ENCODE data around the gene GH1.

Gene GH1

GRCh38 chr17:63944736-63945499 is 26.3 kb upstream of the GH1 start:
- DNase-seq: no peak

GRCh38 chr17:63943745-63944144 is 25.1 kb upstream of the GH1 start:
- DNase-seq: no peak

GRCh38 chr17:63942309-63942985 is 23.8 kb upstream of the GH1 start:
- no peak for DNase-seq

GRCh38 chr17:63941751-63942150 is 23.1 kb upstream of the GH1 start:
- no peak for DNase-seq

- DNase-seq: no peak
Measured at GRCh38 chr17:63941162-63941561, 22.5 kb upstream of the GH1 start.

- no peak for DNase-seq
Measured at GRCh38 chr17:63940584-63940983, 21.9 kb upstream of the GH1 start.

- DNase-seq: no peak
Measured at GRCh38 chr17:63939884-63940283, 21.2 kb upstream of the GH1 start.

GRCh38 chr17:63939401-63939800 is 20.8 kb upstream of the GH1 start:
- no peak for DNase-seq

- no peak for DNase-seq
Measured at GRCh38 chr17:63937920-63938319, 19.3 kb upstream of the GH1 start.

DNA sequence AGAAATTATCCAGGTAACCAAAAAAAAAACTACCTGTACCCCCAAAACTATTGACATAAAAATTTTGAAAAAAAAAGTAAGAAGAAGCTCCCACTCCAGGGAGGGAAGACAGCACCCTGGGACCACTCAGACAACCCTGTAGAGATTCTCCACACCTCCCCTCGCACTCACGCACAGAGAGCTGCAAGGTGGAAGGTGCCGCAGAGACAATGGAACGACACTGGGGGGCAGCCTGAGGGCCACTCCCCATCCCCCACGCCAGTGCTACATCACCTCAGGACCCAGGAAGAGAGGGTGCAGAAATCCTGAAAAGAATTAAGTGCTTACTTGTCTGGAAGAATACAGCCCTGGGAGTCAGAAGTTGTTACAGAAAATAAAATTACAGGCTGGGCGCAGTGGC is 18.7 kb upstream of the GH1 start:
- no peak for DNase-seq

- DNase-seq: no peak
Measured at GRCh38 chr17:63934183-63935112, 15.8 kb upstream of the GH1 start.

DNA sequence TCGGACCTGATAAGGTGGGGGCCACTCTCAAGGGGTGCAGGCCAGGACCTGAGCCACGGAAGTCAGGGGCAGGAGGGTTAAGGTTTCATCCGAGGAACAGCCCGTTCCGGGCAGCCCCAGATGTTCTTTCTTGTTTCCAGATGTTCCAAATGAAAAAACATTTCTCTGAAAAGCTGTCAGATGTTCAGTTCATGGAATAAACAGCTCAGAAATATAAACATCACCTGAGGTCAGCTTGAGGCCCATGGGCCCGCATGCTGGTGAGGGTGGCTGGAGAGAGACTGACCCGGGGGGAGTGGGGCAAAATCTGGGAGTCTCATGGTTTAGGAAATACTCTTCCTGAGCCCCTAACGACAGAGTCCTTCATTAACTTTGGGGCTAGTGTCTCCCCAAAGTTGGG is 15.0 kb upstream of the GH1 start:
- DNase-seq: no peak

GRCh38 chr17:63932721-63933120 is 14.1 kb upstream of the GH1 start:
- DNase-seq: no peak

DNA sequence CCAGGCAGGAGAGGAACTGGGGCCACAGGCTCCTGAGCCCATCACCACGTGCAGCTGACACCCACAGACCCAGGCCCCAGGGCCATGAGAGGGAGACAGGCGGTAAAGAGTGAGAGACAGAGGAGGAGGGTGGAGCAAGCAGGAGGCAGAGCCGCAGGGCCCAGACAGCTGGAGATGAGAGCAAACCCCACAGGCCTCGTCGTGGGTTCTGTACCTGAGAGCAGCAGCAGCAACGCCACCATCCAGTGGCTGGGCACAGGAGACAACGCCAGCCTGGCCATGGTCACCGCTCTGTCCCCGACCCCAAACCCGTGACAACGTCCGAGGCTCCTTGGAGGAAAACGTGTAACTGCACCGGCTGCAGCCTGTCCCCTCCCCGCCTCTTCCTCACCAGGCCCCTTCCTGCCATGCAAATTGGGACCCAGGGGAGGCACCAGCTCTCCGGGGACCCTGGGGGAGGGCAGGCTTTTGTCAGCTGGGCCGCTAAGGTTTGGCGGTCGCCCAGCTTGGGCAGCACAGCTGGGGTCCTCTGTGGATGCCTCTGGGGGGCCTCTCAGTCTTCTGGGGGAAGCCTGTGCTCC is 13.4 kb upstream of the GH1 start, which contains the start of gene CD79B:
CD79B (minus strand) TSS at position 351 of the 581 bp plus-strand sequence; CDS start at position 281, 70 bp downstream.
- DNase-seq: no peak

- DNase-seq: no peak
Measured at GRCh38 chr17:63930951-63931575, 12.4 kb upstream of the GH1 start.

DNA sequence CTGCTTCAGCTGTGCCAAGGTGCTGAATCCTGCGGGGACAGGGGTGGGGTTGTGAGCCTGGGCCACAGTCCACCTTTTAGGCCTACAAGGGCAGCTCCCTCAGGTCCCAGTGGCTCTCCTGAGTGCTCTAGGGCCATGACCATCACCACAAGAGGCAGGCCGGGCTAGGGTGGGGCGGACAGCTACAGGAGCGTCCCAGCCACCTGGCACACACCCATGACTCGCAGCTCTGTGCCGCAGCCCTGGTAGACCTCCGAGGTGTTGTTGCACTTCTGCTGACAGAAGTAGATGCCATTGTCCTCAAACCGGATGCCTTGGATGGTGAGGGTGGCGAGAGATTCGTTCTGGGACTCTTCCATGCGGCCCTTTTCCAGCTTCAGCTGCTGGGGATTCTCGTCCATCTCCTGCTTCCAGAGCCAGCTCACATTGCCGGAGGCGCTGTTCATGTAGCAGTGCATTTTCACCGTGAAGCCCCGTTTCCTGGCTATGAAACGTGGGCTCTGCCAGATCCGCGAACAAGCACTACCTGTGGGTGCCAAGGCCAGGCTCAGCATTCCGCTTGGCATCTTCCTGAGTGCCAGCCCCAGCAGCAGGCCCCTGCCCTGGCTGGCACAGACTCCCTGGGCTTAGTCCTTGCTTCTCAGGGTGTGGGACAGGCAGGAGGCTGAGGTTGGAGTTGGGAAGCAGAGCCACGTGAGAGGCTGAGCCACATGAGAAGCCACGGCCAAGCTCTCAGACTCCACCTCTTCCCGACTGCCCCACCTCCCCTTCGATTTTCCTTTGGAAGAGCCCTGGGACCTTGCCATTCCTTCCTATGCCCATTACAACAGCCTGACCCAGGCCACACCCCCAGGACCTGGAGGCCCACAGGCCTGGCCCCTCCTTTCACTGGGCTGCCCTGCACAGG is 11.5 kb upstream of the GH1 start:
- no peak for DNase-seq

DNA sequence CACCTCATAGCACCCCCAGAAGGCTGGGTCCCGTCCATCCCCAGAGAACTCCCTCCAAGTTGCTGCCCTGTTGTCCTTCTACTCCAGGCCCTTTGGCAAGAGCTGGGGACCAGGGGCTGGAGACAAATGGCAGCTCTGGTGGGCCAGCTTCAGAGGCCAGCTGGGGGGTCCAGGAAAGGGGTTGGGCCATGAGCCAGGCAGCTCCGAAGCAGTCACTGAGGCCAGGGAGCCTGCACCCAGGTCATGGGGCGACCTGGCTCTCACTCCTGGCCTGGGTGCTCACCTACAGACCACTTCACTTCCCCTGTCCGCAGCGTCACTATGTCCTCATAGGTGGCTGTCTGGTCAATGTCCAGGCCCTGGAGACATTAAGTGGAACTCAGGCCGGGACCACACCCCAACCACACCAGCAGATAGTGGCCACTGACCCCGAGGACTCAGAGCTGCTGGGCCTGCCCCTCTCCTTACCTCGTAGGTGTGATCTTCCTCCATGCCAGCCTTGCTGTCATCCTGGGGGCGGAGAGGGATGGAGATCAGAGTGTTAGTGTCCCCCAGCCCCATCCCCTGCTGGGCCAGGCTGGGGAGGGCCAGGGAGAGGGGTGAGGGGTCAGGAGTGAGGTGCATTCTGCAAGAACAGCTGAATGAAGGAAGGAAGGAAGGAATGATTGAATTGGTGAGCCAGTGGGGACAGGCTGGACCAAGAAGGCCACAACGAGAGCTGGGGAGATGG is 10.5 kb upstream of the GH1 start:
- no peak for DNase-seq

DNA sequence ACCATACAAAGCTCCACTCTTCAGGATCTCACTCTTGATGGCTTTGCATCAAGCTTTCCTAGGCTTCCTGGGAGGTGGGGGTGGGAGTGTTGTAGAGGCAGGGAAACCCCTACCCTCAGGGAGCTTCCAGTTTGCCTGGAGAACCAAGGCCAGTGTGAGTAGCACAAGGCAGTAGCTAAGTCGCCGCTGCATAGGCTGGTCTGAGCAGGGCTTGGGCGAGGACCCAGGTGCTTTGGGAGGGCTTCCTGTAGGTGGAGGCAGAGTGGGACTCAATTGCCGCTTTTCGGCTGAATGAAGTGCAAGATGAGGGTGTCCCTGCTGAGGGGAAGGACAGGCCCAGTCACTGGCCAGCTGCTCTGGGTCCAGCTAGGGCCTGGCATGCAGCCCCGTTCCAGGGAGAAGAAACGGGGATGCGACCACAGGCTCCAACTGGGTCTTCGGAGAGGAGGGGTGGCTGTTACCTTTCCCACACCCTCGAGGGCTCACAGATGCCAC is 9.6 kb upstream of the GH1 start:
- DNase-seq: no peak

DNA sequence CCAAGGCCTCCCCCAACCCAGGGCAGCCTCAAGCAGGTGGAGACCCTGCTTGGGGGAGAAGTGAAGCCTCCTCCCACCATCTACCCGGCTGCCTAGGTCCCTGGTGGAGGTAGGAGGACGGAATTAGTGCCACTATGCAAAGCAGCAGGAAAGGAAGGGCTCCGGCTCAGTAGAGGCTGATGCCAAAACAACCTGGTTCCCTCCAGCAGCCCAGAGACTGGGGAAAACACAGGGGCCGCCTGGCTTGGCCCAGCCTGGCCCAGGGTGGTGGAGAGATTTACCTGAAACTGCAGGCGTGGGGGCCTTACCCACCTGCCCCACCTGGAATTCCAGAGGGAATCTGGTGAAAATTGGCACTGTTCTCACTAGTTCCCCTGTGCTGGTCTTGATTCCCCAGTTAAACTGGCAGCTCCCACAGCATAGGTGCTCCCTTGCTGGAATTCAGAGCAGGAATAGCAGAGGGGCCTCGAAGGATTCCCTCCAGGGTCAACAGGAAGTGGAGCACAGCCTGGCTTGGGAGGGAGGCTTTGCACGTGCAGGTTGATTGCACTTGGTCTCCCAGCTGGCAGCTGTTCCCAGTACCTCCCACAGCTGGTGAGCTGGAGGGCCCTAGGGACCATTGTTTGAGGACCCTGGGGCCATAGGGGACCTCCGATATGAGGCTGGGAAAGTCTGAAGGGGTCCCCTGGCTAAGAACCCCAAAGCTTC is 9.0 kb upstream of the GH1 start:
- no peak for DNase-seq

DNA sequence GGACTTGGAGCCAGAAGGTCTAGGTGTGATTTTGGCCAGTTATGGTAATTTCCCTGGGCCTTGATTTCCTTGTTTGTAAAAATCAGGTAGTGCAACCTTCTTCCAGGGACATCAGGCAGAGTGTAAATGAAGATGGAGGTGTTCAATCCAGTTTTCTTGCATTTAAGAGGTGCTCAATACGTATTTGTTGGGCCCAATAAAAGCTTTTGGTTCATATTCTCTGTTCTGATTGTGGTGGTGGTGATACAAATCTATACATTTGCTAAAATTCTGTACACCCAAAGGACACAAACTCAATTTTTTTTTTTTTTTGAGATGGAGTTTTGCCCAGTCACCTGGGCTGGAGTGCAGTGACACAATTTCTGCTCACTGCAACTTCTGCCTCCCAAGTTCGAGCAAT is 7.5 kb upstream of the GH1 start:
- DNase-seq: no peak
